C4-2B (cell line): ENCODE results near the gene RTP5.

Experiments used
- CTCF ChIP-seq: fragments of 450-650 bp; conservative IDR thresholded peaks from 2 replicates; pipeline ENCODE4 v1.5.1; 2017; ENCODE audit warnings: mild to moderate bottlenecking
- ZFX ChIP-seq: fragments of 450-650 bp; IDR thresholded peaks from 2 replicates; pipeline ENCODE4 v1.6.1; 2017

- no peak for TF ChIP-seq CTCF
- no peak for TF ChIP-seq ZFX
Observed at GRCh38 chr2:241908686-241909420, 39.3 kb downstream of the RTP5 start.
